ENCODE results near the gene CCDC13.

Gene CCDC13

GRCh38 chr3:42802876-42803413 is 29.9 kb upstream of the CCDC13 start:
- DNase-seq (ENCODE audit: low spot score) = no peak

GRCh38 chr3:42801784-42802183 is 28.7 kb upstream of the CCDC13 start:
- TF ChIP-seq, protein P1, sequence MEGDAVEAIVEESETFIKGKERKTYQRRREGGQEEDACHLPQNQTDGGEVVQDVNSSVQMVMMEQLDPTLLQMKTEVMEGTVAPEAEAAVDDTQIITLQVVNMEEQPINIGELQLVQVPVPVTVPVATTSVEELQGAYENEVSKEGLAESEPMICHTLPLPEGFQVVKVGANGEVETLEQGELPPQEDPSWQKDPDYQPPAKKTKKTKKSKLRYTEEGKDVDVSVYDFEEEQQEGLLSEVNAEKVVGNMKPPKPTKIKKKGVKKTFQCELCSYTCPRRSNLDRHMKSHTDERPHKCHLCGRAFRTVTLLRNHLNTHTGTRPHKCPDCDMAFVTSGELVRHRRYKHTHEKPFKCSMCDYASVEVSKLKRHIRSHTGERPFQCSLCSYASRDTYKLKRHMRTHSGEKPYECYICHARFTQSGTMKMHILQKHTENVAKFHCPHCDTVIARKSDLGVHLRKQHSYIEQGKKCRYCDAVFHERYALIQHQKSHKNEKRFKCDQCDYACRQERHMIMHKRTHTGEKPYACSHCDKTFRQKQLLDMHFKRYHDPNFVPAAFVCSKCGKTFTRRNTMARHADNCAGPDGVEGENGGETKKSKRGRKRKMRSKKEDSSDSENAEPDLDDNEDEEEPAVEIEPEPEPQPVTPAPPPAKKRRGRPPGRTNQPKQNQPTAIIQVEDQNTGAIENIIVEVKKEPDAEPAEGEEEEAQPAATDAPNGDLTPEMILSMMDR (IDR thresholded peaks at IDR 0.05; ENCODE audit: extremely low read depth, missing control alignments) = no peak
- DNase-seq (ENCODE audit: low spot score) = no peak

More at GRCh38 chr3:42802876-42803413, 29.9 kb upstream of the CCDC13 start:
- TF ChIP-seq, protein P1 (IDR thresholded peaks at IDR 0.05; ENCODE audit: extremely low read depth, missing control alignments) = no peak

DNA sequence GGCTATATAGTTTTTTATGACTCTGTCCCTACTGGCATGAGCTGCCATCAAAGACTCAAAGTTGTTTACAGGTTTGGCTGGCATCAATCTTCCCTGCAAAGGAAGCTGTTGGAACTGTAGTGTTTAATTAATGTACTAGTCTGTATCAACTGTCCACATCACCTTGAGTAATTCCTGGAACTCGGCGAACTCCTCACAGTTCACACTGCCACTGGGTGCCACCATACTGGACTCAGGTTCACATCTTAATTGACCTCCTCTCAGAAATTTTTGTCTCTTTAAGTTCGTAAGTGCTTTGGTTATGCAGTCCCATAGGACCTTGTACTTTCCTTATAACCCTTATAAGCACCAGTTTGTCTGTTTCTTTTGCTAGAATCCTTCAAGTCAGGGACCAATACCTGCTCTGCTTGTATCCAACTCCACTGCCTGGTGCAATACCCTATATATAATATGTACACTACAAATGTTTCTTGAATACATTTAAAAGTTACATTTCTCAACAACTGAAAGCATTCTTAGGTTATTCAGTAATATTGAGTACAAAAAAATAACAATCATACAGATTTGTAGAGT is 28.1 kb upstream of the CCDC13 start:
- TF ChIP-seq, protein P1 (IDR thresholded peaks at IDR 0.05; ENCODE audit: extremely low read depth, missing control alignments) = no peak
- DNase-seq (ENCODE audit: low spot score) = no peak

DNA sequence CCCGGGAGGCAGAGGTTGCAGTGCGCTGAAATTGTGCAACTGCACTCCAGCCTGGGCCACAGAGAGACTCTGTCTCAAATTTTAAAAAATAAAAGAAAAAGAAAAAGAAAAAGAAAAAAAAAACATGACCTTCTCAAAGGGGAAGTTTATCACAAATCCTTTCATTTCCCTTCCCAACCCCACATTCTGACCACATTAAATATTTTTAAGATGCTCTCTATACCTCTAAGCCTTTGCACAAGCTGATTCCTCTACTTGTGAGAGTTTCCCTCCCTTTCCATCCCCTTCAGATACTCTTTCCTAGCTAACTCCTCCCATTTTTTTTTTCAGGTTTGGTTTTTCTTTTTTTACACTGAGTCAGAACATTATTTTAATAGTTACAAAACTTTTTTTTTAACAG is 27.2 kb upstream of the CCDC13 start:
- TF ChIP-seq, protein P1 (IDR thresholded peaks at IDR 0.05; ENCODE audit: extremely low read depth, missing control alignments) = no peak
- DNase-seq (ENCODE audit: low spot score) = no peak

- TF ChIP-seq, protein P1 (IDR thresholded peaks at IDR 0.05; ENCODE audit: extremely low read depth, missing control alignments) = no peak
- DNase-seq (ENCODE audit: low spot score) = no peak
Observed at GRCh38 chr3:42799376-42799775, 26.3 kb upstream of the CCDC13 start.

DNA sequence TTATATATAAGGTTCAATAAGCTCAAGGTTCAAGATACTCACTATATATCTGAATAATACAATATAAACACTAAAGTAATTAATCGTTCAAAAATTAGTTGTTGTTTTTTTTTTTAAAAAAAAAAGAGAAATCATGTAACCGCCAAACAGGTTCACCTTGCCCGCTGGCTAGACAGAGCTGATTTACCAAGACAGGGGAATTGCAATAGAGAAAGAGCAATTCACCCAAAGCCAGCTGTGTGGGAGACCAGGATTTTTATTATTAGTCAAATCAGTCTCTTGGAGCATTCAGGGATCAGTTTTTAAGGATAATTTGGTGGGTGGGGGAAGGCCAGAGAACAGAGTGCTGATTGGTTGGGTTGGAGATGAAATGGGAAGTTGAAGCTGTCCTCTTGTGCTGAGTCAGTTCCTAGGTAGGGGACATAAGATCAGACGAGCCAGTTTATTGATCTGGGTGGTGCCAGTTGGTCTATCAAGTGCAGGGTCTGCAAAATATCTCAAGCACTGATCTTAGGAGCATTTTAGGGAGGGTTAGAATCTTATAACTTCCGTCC is 23.4 kb upstream of the CCDC13 start:
- no peak for DNase-seq (ENCODE audit: low spot score)
- TF ChIP-seq, protein P1 (IDR thresholded peaks at IDR 0.05; ENCODE audit: extremely low read depth, missing control alignments) = no peak

- DNase-seq (ENCODE audit: low spot score) = no peak
Observed at GRCh38 chr3:42795621-42796181, 22.6 kb upstream of the CCDC13 start.

More at GRCh38 chr3:42795621-42796181, 22.6 kb upstream of the CCDC13 start:
- TF ChIP-seq, protein P1 (IDR thresholded peaks at IDR 0.05; ENCODE audit: extremely low read depth, missing control alignments) = no peak

Measured in GM20000 (cell line).